ENCODE results near the gene FCHSD2. TPM values are rescaled to one million over a fixed set of nuclear protein-coding genes. Genes with fewer than 3 reads are reported as not detected.
A peak's percentile ranks its signal among the peaks of the same experiment; 100 is the strongest.
"Not testable (repeated sequence)": the region's sequence is repeated elsewhere in the genome, so short reads cannot be mapped to it uniquely, and the experiment has no call there.

Gene FCHSD2
- total and polyA plus RNA-seq, 2 of the 13 experiments (the other 11 are each of a cell fraction or from before 2014, with no cell fraction given) = 20.5 to 24.8 TPM

DNA sequence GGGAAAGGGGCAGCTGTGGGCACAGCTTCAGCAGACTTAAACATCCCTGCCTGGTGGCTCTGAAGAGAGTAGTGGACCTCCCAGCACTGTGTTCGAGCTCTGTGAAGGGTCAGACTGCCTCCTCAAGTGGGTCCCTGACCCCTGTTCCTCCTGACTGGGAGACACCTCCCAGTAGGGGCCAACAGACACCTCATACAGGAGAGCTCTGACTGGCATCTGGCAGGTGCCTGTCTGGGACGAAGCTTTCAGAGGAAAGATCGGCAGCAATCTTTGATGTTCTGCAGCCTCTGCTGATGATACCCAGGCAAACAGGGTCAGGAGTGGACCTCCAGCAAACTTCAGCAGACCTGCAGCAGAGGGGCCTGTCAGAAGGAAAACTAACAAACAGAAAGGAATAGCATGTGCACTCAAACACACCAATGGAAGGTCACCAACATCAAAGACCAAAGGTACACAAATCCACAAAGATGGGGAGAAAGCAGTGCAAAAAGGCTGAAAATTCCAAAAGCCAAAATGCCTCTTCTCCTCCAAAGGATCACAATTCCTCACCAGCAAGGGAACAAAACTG lies 80.2 kb downstream of the FCHSD2 start (continued):
- TF ChIP-seq, protein P1, sequence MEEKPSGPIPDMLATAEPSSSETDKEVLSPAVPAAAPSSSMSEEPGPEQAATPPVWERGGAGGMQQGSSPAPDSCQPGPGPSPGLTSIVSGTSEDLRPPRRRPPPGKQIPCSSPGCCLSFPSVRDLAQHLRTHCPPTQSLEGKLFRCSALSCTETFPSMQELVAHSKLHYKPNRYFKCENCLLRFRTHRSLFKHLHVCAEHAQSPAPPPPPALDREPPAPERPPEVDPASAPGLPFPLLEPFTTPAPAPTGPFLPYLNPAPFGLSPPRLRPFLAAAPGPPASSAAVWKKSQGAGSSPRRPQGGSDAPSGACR (CRISPR knock-in tag; IDR thresholded peaks at IDR 0.05) = 0 out of 2 replicates have a peak, but pooled peaks have one; percentile 29
- TF ChIP-seq, protein P2, sequence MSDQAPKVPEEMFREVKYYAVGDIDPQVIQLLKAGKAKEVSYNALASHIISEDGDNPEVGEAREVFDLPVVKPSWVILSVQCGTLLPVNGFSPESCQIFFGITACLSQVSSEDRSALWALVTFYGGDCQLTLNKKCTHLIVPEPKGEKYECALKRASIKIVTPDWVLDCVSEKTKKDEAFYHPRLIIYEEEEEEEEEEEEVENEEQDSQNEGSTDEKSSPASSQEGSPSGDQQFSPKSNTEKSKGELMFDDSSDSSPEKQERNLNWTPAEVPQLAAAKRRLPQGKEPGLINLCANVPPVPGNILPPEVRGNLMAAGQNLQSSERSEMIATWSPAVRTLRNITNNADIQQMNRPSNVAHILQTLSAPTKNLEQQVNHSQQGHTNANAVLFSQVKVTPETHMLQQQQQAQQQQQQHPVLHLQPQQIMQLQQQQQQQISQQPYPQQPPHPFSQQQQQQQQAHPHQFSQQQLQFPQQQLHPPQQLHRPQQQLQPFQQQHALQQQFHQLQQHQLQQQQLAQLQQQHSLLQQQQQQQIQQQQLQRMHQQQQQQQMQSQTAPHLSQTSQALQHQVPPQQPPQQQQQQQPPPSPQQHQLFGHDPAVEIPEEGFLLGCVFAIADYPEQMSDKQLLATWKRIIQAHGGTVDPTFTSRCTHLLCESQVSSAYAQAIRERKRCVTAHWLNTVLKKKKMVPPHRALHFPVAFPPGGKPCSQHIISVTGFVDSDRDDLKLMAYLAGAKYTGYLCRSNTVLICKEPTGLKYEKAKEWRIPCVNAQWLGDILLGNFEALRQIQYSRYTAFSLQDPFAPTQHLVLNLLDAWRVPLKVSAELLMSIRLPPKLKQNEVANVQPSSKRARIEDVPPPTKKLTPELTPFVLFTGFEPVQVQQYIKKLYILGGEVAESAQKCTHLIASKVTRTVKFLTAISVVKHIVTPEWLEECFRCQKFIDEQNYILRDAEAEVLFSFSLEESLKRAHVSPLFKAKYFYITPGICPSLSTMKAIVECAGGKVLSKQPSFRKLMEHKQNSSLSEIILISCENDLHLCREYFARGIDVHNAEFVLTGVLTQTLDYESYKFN (CRISPR knock-in tag; conservative IDR thresholded peaks at IDR 0.05) = peak; percentile 83
- TF ChIP-seq RARA (CRISPR knock-in tag; IDR thresholded peaks at IDR 0.05) (peak; percentile 61), NR2F6 (IDR thresholded peaks at IDR 0.05) (peak; percentile 75), NR2F6 (CRISPR knock-in tag; IDR thresholded peaks at IDR 0.05) (peak; percentile 80), ZNF292 (CRISPR knock-in tag; IDR thresholded peaks at IDR 0.05; ENCODE audit: borderline replicate concordance, low read depth) (peak; percentile 80; the same call in 1 of the 2 replicates), TEAD3 (CRISPR knock-in tag; optimal IDR thresholded peaks at IDR 0.05; ENCODE audit: borderline replicate concordance) (peak; percentile 75), ZFY (CRISPR knock-in tag; IDR thresholded peaks at IDR 0.05) (peak; percentile 21; the same call in 1 of the 2 replicates), KDM1A (CRISPR knock-in tag; IDR thresholded peaks at IDR 0.05) (0 out of 2 replicates have a peak, but pooled peaks have one; percentile 8), ZNF121 (CRISPR knock-in tag; IDR thresholded peaks at IDR 0.05) (0 out of 2 replicates have a peak, but pooled peaks have one; percentile 15), TCF7 (IDR thresholded peaks at IDR 0.05; ENCODE audit: low read depth) (peak; percentile 87), ZKSCAN8 (CRISPR knock-in tag; IDR thresholded peaks at IDR 0.05; ENCODE audit: borderline replicate concordance) (0 out of 2 replicates have a peak, but pooled peaks have one; percentile 32)
- TF ChIP-seq, protein P3, sequence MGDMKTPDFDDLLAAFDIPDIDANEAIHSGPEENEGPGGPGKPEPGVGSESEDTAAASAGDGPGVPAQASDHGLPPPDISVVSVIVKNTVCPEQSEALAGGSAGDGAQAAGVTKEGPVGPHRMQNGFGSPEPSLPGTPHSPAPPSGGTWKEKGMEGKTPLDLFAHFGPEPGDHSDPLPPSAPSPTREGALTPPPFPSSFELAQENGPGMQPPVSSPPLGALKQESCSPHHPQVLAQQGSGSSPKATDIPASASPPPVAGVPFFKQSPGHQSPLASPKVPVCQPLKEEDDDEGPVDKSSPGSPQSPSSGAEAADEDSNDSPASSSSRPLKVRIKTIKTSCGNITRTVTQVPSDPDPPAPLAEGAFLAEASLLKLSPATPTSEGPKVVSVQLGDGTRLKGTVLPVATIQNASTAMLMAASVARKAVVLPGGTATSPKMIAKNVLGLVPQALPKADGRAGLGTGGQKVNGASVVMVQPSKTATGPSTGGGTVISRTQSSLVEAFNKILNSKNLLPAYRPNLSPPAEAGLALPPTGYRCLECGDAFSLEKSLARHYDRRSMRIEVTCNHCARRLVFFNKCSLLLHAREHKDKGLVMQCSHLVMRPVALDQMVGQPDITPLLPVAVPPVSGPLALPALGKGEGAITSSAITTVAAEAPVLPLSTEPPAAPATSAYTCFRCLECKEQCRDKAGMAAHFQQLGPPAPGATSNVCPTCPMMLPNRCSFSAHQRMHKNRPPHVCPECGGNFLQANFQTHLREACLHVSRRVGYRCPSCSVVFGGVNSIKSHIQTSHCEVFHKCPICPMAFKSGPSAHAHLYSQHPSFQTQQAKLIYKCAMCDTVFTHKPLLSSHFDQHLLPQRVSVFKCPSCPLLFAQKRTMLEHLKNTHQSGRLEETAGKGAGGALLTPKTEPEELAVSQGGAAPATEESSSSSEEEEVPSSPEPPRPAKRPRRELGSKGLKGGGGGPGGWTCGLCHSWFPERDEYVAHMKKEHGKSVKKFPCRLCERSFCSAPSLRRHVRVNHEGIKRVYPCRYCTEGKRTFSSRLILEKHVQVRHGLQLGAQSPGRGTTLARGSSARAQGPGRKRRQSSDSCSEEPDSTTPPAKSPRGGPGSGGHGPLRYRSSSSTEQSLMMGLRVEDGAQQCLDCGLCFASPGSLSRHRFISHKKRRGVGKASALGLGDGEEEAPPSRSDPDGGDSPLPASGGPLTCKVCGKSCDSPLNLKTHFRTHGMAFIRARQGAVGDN (CRISPR knock-in tag; IDR thresholded peaks at IDR 0.05) = peak; percentile 60
- TF ChIP-seq, protein P4, sequence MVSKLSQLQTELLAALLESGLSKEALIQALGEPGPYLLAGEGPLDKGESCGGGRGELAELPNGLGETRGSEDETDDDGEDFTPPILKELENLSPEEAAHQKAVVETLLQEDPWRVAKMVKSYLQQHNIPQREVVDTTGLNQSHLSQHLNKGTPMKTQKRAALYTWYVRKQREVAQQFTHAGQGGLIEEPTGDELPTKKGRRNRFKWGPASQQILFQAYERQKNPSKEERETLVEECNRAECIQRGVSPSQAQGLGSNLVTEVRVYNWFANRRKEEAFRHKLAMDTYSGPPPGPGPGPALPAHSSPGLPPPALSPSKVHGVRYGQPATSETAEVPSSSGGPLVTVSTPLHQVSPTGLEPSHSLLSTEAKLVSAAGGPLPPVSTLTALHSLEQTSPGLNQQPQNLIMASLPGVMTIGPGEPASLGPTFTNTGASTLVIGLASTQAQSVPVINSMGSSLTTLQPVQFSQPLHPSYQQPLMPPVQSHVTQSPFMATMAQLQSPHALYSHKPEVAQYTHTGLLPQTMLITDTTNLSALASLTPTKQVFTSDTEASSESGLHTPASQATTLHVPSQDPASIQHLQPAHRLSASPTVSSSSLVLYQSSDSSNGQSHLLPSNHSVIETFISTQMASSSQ (IDR thresholded peaks at IDR 0.05; ENCODE audit: low read depth) = not testable (repeated sequence)
- TF ChIP-seq, protein P4 (CRISPR knock-in tag; IDR thresholded peaks at IDR 0.05; ENCODE audit: borderline replicate concordance) = peak; percentile 46; the same call in 1 of the 2 replicates
